Head of caudate nucleus (tissue), 42 donors: ENCODE results near the gene TMEM120B.
"Not testable (repeated sequence)": the region's sequence is repeated elsewhere in the genome, so short reads cannot be mapped to it uniquely, and the experiment has no call there.

Experiments
- DNase-seq, 42 donors: peaks; one replicate each; pipeline versions ENCODE4 v3.0.0 to v3.0.0-alpha.2; 2020 to 2021; ENCODE audit warnings: mixed read lengths in 7 of 42
- intact Hi-C: fragments of 100-400 bp; cut with DNase I; formaldehyde crosslinking; loops from one replicate; pipeline ENCODE4 v1.15.0; 2022

The TMEM120B gene

DNA sequence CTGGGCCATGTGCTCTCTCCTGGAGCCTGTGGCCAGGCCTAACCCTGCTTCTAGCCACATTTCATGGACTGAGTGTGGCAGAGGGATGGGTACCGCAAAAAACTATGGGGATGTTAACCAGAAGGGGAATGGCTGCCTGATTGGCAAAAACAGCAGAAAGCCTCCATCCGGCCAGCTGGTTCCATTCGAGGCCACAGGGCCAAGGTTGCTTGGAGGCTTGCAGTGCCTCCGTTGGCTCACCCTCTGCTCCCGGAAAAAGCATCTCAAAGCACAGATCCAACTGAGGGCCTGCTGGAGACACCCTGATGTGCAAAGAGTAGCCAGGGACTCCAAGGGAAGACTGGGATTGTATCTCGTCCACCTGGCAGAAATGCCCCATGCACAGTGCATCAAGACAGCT lies 16.5 kb downstream of the TMEM120B start:
- intact Hi-C loops: no loop called here
- no peak for DNase-seq

DNA sequence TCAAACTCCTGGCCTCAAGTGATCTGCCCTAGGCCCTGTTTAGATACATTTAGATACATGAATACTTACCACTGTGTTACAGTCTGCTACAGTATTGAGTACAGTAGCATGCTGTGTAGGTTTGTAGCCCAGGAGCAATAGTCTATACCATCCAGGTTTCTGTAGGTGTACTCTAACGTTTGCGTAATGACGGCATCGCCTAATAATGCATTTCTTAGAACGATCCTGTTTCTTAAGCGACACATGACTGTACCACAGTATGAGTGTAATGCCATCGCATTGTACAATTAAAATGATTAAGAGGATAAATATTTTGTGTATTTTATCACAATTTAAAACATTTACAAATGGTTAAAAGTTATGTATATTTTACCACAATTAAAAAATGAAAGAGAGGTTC lies 18.9 kb downstream of the TMEM120B start:
- intact Hi-C loops: no loop called here
- no peak for DNase-seq

DNA sequence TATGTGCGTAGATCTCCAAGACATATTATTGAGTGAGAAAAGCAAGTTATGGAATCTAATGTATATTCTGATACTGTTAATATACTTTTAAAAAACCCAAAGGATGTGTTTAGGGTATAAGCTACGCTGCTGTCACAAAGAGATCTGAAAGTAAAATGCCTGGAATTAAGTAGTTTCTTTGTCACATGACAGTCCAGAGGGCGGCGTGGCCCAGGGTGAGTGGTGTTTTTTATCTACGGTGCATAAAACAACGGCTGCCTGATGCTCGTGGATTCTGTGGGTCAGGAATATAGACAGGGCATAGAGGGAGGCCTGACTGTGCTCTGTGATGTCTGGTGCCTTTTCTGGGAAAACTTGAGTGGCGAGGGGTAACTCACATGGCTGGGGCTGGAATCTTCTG lies 21.3 kb downstream of the TMEM120B start:
- intact Hi-C loops: no loop called here
- DNase-seq: no peak

DNA sequence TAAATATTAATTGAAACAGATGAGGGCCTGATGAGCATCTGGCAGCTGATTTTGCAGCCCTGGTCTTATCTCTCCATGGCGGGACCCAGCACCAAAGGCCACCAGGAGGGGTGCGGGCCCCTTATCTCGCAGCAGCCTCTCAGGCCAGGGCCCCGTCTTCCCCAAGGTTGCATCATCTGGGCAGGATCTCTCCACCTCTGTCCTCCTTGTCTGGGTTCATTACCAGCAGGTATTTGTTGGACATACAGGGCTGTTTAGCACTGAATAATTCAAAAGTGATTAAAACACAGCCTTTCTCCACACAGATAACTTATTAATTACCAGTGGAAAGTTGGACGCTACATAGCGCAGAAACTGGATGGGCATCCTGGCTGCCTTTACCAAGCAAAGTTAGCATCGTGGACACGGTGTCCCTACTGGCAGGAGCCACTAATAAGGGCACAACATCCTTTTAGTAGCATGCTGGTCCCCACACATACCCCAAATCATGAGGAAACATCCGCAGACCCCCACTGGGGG lies 25.8 kb downstream of the TMEM120B start:
- DNase-seq: no peak
- intact Hi-C loops: no loop called here

DNA sequence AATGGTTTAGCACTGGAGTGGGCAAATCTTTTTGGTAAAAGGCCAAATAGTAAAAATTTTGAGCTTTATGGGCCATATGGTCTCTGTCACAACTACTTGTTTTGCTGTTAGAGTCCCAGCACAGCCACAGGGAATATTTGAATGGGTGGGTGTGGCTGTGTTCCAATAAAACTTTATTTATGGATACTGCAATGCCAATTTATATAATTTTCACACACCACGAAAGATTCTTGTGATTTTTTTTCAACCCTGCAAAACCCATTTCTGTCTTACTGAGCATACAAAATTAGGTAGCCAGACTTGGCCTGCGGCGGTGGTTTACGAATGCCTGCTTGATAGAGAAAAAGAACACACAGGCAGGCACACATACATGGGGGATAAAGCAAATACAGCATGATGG lies 28.3 kb downstream of the TMEM120B start:
- intact Hi-C loops: no loop called here
- no peak for DNase-seq

DNA sequence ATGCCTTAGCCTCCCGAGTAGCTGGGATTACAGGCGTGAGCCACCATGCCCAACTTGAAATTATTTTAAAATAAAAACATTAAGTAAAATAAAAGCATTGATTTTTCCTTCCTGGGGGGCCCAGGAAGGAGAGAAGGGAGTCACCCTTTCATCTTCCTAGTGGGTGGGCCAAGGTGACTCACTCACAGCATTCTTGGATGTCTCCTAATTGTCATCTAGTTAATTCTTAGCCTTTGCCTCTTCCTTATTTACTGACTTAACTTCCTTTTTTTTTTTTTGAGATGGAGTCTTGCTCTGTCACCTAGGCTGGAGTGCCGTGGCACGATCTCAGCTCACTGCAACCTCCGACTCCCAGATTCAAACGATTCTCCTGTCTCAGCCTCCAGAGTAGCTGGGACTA lies 29.2 kb downstream of the TMEM120B start:
- intact Hi-C loops: no loop called here
- no peak for DNase-seq

DNA sequence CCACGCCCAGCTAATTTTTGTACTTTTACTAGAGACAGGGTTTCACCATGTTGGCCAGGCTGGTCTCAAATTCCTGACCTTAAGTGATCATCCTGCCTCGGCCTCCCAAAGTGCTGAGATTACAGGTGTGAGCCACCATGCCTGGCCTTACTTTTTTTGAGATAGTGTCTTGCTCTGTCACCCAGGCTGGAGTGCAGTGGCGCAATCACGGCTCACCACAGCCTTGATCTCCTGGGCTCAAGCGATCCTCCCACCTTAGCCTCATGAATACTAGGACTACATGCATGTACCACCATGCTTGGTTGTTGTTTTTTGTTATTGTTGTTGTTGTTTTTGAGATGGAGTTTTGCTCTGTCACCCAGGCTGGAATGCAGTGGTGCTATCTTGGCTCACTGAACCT lies 33.0 kb downstream of the TMEM120B start:
- DNase-seq, intact Hi-C loops: not testable (repeated sequence)

DNA sequence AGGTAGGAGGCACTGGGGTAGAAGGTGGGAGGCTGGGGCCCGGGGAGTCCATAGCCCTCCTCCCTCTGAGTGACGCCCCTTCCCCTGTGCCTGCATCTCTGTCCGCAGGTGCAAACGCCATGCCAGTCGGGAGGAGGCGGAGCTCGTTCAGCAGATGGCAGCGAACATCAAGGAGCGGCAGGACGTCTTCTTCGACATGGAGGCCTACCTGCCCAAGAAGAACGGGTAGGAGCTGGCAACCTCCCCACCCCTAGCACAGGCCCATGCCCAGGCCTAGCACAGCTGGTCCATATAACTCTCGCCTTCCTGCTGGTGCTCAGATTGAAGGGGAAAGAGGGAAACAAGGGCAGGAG lies 35.6 kb downstream of the TMEM120B start:
- DNase-seq: peak in 21 of 42 donors; percentile 11 to 50 (median 25)
- intact Hi-C loops: no loop called here

DNA sequence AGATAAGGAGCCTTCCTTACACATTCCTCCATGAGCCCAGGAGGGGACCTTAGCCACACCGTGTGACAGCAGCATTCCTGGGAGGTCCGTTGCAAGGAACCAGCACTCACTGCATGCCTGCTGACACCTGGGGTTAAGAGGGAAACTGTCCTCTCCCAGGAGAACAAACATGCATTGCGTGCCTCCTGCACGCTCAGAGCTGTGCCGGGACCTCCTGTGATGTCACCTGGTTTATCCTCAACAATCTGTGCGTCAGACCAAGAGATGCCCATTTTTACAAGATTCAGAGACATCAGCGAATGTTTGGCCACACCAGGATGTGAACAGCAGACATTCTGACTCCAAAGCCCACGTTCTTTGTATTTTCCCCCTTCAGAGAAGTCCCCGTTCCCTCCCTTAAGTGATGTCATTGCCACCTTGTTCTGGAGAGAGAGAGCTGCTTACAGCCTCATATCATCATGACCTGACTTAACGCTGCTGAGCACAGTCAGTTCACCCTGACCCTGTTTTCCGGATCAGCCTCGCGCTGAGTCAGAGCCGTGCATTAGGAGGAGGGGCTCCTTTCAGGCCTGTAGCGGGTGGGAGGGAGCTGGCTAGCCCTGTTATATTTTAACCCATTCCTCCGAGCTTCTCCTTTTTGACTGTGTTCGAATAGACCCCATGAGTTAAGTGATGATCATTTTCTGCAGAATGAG lies 36.2 kb downstream of the TMEM120B start:
- intact Hi-C loops: no loop called here
- DNase-seq: peak; percentile 25 to 87 (median 62)

DNA sequence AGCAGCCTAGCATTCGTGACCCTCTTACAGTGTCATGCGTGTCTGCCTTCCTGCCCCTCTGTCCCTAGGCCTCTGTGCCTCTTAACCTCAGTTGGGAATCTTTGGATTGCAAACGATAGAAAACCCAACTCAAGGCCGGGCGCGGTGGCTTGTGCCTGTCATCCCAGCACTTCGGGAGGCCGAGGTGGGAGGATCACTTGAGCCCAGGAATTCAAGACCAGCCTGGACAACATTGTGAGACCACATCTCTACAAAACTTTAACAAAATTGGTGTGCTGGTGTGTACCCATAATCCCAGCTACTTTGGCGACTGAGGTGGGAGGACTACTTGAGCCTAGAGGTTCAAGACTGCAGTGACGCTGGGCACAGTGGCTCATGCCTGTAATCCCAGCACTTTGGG lies 36.7 kb downstream of the TMEM120B start:
- intact Hi-C loops: no loop called here
- DNase-seq: no peak

DNA sequence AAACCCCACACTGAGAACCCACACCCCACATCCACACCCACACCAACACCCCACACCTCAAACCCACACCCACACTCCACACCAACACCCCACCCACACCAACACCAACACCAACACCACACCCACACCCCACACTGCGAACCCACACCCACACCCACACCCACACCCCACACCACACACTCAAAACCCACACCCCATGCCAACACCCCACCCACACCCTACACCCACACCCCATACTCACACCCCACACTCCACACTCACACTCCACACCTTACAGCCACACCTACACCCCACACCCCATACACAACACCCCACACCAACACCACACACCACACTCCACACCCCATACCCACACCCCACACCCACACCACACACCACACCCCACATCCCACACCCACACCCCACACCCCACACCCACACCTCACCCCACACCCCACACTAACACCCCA lies 38.0 kb downstream of the TMEM120B start:
- no peak for DNase-seq
- intact Hi-C loops: no loop called here

DNA sequence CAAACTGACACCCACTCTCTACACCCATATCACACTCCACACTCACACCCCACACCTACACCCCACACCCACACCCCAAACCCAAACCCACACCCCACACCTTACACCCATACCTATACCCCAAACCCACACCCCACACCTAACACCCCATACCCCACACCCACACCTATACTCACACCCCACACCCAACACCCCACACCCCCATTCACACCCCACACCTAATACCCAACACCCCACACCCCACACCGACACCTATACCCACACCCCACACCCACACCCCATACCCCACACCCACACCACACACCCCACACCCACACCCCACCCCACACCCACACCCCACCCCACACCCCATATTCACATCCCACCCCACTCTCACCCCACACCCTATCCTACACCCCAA lies 38.5 kb downstream of the TMEM120B start:
- no peak for DNase-seq
- intact Hi-C loops: no loop called here

DNA sequence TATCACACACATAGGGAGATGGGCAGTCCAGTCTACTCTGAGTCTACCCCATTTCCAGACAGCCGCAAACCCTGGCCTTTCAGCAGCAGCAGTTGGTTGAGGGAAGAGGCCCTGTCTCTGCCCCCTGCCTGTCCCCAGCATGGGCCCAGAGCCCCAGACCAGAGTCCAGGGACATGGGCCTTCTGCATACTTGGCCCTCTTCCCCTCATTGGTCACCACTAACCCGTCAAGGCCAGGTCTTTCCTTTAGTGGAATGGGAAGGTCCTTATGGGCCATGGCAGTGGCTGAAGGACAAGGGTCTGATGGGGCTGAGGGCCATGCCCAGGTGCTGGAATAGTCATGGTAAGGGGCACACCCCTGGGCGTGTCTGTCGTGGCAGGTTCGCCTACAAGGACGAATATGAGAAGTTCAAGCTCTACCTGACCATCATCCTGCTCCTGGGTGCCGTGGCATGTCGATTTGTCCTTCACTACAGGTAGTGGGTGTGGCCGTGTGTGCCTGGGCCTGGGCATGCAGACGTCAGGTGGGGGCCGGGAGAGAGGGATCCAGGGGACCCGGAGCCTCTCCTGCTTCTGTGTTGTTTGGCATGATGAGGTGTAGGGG lies 39.3 kb downstream of the TMEM120B start:
- DNase-seq: no peak
- intact Hi-C loops: no loop called here

DNA sequence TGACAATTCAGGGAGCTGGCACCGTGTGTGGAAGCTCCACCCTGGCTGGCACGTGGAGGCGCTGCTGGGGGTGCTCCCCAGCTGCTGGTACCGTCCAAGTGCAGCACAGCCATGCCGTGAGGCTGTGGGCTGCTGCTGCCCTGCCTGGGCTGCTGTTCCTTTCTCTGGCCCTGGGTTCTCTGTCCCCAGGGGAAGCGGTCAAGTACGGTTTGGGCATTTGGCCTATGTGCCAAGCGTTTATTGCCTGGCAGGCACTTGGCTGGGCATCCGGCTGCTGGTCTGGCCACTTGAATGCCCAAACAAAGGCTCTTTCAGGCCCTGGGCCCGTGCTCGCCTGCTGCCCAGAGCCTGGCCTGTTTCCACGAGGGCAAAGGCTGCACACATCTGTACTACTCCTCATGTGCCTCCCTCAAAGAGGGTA lies 41.3 kb downstream of the TMEM120B start:
- intact Hi-C loops: no loop called here
- peak; percentile 51 to 93 (median 87) for DNase-seq

DNA sequence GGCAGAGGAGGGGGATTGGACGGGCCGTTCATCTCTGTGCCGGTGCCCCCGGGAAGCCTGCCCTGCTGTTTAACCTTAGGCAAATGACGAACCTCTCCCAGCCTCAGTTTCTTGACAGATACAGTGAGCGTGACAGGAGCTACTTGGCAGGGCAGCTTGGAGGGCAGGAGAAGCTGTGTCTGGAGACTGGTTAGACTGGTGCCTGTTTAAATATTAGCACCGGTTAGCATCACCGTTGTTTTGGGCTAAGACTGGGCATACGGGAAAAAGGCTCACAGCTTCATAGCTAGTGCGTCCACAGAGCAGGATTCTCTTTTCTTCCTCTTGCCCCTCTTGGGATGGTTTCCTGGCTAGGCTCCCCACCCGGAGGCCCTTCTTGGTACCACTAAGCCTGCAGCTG lies 42.3 kb downstream of the TMEM120B start:
- DNase-seq: no peak
- intact Hi-C loops: no loop called here

DNA sequence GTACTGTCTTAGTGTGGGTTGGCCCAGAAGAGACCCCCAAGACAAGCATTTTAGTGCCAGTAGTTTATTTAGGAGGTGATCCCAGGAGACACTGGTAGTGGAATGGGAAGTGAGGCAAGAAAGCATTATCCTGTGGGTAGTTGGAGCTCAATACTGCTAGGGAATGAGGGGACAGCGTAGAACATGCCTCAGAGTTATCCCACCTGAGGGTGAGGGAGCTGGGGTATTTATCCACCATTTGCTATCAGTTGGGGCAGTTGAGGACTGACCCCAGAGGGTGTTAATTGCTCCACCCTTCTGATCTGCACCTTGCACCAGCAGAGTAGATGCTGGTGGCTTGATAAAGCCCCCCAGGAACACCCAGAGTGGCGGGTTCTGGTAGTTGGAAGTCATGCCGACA lies 43.0 kb downstream of the TMEM120B start:
- intact Hi-C loops: no loop called here
- no peak for DNase-seq

DNA sequence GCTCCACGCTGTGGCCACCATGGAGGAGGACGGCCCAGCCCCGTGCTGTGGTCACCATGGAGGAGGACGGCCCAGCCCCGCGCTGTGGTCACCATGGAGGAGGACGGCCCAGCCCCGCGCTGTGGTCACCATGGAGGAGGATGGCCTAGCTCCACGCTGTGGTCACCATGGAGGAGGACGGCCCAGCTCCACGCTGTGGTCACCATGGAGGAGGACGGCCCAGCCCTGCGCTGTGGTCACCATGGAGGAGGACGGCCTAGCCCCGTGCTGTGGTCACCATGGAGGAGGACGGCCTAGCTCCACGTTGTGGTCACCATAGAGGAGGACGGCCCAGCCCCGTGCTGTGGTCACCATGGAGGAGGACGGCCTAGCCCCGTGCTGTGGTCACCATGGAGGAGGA lies 46.0 kb downstream of the TMEM120B start:
- DNase-seq, intact Hi-C loops: not testable (repeated sequence)

DNA sequence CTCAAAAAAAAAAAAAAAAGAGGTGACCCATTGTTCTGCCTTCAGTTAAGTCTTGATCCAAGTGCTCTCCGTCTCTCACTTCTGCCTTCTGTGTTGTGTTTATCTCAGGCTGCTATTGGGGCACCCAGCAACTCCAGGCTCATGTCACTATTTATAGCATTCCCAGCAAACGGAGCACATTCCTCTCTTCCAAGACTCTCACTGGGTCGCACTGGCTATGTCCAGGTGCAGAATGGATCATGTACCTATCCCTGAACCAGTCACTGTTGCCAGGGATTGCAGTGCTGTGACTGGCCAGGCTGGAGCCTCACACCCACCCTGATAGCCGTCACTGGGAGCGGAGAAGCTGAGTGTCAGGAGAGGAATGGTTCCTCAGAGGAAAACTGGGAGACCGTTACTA lies 49.7 kb downstream of the TMEM120B start:
- intact Hi-C loops: no loop called here
- DNase-seq: no peak

DNA sequence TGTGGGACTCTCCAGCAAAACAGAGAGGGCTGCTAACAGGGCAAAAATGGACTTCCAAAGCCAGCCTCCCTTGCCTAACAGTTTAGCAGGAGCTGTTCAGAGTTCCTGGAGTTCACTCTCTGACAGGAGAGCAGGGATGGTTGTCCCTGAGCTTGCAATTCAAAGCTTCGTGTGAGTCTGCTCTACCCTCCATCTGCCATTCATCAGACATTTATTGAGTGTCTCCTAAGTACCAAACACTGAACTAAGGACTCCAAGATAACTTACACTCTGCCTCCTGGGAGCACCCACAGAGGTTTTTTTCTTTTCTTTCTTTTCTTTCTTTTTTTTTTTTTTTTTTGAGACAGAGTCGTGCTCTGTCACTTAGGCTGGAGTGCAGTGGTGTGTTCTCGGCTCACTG lies 52.3 kb downstream of the TMEM120B start:
- no peak for DNase-seq
- intact Hi-C loops: no loop called here

DNA sequence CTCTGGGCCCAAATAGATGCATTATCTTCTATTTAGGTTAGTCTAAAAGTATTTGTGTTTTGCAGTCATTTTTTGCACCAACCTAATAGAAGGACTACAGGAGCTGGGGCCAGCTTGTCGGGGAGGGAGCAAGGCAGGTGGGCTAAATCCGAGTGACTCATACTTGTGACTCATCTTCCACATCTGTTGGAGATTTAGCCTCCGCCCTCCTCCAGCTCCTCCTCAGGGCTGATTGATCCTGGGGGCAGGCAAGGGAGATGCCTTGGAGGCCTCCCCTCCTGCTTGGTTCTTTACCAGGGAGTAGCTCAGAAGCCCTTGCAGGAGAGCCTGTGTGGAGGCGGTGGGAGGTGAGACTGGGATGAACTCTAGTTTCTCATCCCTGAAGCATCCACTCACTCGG lies 53.0 kb downstream of the TMEM120B start:
- DNase-seq: peak in 37 of 42 donors; percentile 28 to 91 (median 61)
- intact Hi-C loops: no loop called here
